Non-pigmented ciliary epithelial cell (primary cell): ENCODE measurements around the gene PLOD3.
"Not testable (repeated sequence)": the region's sequence is repeated elsewhere in the genome, so short reads cannot be mapped to it uniquely, and the experiment has no call there.

Experiments
- DNase-seq: peaks from one replicate; pipeline ENCODE4 v3.0.0-alpha.2; 2010; ENCODE audit warnings: low read depth

The PLOD3 gene

GRCh38 chr7:101217388-101218235 is at the start of gene PLOD3, which contains the start of gene ZNHIT1:
TSS of gene PLOD3 (minus strand) at chr7:101217581. CDS start at chr7:101217274, 307 bp downstream.
TSS of gene ZNHIT1 (plus strand) at chr7:101218165. CDS start at chr7:101218196, 31 bp downstream.
- DNase-seq: peak; percentile 94

- DNase-seq: no peak
Measured at GRCh38 chr7:101265622-101266516, 48.5 kb upstream of the PLOD3 start.

- not testable (repeated sequence) for DNase-seq
Measured at GRCh38 chr7:101264102-101264706, 46.8 kb upstream of the PLOD3 start.

- no peak for DNase-seq
Measured at GRCh38 chr7:101258243-101258731, 40.9 kb upstream of the PLOD3 start.

GRCh38 chr7:101255796-101256195 is 38.4 kb upstream of the PLOD3 start:
- no peak for DNase-seq

GRCh38 chr7:101253199-101253598 is 35.8 kb upstream of the PLOD3 start:
- not testable (repeated sequence) for DNase-seq

GRCh38 chr7:101251871-101252659 is 34.7 kb upstream of the PLOD3 start:
- DNase-seq: peak; percentile 90

- DNase-seq: no peak
Measured at GRCh38 chr7:101250324-101250723, 32.9 kb upstream of the PLOD3 start.

- no peak for DNase-seq
Measured at GRCh38 chr7:101248276-101248675, 30.9 kb upstream of the PLOD3 start.

GRCh38 chr7:101245147-101245668 is 27.8 kb upstream of the PLOD3 start:
- no peak for DNase-seq

GRCh38 chr7:101244375-101245146 is 27.2 kb upstream of the PLOD3 start, which contains the start of gene FIS1:
TSS of gene FIS1 (minus strand) at chr7:101245081. CDS start at chr7:101245004, 77 bp downstream.
- DNase-seq: peak; percentile 44

GRCh38 chr7:101243646-101244374 is 26.4 kb upstream of the PLOD3 start:
- no peak for DNase-seq

- DNase-seq: no peak
Measured at GRCh38 chr7:101241443-101242349, 24.3 kb upstream of the PLOD3 start.

- DNase-seq: no peak
Measured at GRCh38 chr7:101241015-101241363, 23.6 kb upstream of the PLOD3 start.

- DNase-seq: no peak
Measured at GRCh38 chr7:101240226-101241014, 23.0 kb upstream of the PLOD3 start.

- DNase-seq: no peak
Measured at GRCh38 chr7:101239951-101240220, 22.5 kb upstream of the PLOD3 start.

GRCh38 chr7:101239191-101239950 is 22.0 kb upstream of the PLOD3 start:
- DNase-seq: no peak
